ENCODE measurements around the gene FGF3. TPM values are rescaled to one million over a fixed set of nuclear protein-coding genes. Genes with fewer than 3 reads are reported as not detected.

Gene FGF3
- total RNA-seq, 4 donors from 2014 or later: not detected

DNA sequence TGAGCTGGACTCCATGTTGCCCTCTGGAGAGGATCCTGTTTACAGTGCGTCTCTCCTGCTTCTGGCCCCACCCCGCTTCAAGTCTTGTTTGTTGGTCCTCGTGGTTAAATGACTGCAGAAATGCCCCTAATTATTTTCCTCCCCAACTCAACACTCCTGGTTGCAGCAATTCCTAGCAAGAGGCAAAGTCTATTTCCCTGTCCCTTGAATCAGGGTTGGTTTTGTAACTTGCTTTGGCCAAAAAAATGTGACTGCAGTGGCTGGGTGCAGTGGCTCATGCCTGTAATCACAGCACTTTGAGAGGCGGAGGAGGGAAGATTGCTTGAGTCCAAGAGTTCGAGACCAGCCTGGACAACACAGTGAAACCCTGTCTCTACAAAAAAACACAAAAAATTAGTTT, 41.0 kb upstream of the FGF3 start:
- ATAC-seq: no peak
- H3K27me3 ChIP-seq: peaks cover 0 to 17% (median 0%) of the 10 kb centered on the region in 3 donors
- in situ Hi-C loops (cut with MboI; ENCODE audit: low sequenced_read_pairs in 4 of 4) (no loop called here), intact Hi-C loops (cut with DNase I; ENCODE audit: low total_unique reads) (no loop called here)
- no peaks in the 10 kb centered on the region for H3K36me3 ChIP-seq
- H3K4me1 ChIP-seq: no peaks in the 10 kb centered on the region
- no peak overlapping the region for H3K27ac ChIP-seq
- no peaks in the 10 kb centered on the region for H3K9me3 ChIP-seq
- TF ChIP-seq, protein P1, sequence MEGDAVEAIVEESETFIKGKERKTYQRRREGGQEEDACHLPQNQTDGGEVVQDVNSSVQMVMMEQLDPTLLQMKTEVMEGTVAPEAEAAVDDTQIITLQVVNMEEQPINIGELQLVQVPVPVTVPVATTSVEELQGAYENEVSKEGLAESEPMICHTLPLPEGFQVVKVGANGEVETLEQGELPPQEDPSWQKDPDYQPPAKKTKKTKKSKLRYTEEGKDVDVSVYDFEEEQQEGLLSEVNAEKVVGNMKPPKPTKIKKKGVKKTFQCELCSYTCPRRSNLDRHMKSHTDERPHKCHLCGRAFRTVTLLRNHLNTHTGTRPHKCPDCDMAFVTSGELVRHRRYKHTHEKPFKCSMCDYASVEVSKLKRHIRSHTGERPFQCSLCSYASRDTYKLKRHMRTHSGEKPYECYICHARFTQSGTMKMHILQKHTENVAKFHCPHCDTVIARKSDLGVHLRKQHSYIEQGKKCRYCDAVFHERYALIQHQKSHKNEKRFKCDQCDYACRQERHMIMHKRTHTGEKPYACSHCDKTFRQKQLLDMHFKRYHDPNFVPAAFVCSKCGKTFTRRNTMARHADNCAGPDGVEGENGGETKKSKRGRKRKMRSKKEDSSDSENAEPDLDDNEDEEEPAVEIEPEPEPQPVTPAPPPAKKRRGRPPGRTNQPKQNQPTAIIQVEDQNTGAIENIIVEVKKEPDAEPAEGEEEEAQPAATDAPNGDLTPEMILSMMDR (IDR thresholded peaks at IDR 0.05 in 4 of 5, conservative IDR thresholded peaks at IDR 0.05 in 1 of 5): no peak
- TF ChIP-seq POLR2A (IDR thresholded peaks at IDR 0.05): no peak
- DNase-seq: no peak
- no peak overlapping the region for H3K4me3 ChIP-seq

DNA sequence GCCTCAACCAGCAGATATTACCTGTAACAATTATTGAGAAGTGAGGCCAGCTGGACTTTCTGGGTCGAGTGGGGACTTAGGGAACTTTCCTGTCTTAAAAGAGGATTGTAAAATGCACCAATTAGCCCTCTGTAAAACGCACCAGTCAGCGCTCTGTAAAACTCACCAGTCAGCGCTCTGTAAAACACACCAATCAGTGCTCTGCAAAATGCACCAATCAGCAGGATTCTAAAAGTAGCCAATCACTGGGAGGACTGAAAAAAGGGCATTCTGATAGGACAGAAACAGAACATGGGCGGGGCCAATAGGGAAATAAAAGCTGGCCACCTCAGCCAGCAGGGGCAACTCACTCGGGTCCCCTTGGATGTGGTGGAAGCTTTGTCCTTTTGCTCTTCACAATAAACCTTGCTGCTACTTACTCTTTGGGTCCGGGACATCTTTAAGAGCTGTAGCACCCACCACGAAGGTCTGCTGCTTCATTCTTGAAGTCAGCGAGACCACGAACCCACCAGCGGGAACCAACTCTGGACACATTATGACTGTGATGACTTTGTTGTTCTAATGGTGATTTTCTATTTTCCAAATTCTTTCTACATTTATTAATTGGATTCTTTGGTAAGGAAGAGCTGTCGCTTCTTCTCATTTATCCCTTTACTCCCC, 40.2 kb upstream of the FGF3 start:
- DNase-seq: no peak
- no peak for ATAC-seq
- Histone ChIP-seq H3K27me3 (peaks cover 0 to 14% (median 0%) of the 10 kb centered on the region in 3 donors), H3K4me3 (no peak overlapping the region), H3K9me3 (no peaks in the 10 kb centered on the region), H3K36me3 (no peaks in the 10 kb centered on the region), H3K4me1 (no peaks in the 10 kb centered on the region), H3K27ac (no peak overlapping the region)
- TF ChIP-seq, protein P1 (IDR thresholded peaks at IDR 0.05 in 4 of 5, conservative IDR thresholded peaks at IDR 0.05 in 1 of 5): no peak
- TF ChIP-seq POLR2A (IDR thresholded peaks at IDR 0.05): no peak
- in situ Hi-C loops (cut with MboI; ENCODE audit: low sequenced_read_pairs in 4 of 4): no loop called here
- intact Hi-C loops (cut with DNase I; ENCODE audit: low total_unique reads): no loop called here

DNA sequence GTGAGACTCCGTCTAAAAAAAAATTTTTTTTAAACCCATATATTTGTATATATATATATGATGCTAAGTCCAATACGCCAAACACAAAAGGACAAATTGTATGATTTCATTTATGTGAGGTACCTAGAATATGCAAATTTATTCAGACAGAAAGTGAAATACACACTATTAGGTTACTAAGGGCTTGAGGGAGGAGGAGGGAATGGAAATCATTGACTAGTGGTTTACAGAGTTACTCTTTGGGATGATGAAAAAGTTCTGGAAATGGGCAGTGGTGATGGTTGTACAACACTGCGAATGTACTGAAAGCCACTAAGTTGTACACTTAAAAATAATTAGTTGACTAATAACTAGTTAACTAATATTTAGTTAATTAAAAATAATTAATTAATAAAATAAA, 36.2 kb upstream of the FGF3 start:
- ATAC-seq (no peak), DNase-seq (no peak)
- in situ Hi-C loops (cut with MboI; ENCODE audit: low sequenced_read_pairs in 4 of 4) (no loop called here), intact Hi-C loops (cut with DNase I; ENCODE audit: low total_unique reads) (no loop called here)
- no peak for TF ChIP-seq POLR2A (IDR thresholded peaks at IDR 0.05)
- TF ChIP-seq, protein P1 (IDR thresholded peaks at IDR 0.05 in 4 of 5, conservative IDR thresholded peaks at IDR 0.05 in 1 of 5): no peak
- H3K4me3 ChIP-seq: no peak overlapping the region
- H3K36me3 ChIP-seq: no peaks in the 10 kb centered on the region
- no peak overlapping the region for H3K27ac ChIP-seq
- H3K27me3 ChIP-seq: peaks cover 0 to 15% (median 10%) of the 10 kb centered on the region in 3 donors
- H3K4me1 ChIP-seq: no peaks in the 10 kb centered on the region
- H3K9me3 ChIP-seq: no peaks in the 10 kb centered on the region

DNA sequence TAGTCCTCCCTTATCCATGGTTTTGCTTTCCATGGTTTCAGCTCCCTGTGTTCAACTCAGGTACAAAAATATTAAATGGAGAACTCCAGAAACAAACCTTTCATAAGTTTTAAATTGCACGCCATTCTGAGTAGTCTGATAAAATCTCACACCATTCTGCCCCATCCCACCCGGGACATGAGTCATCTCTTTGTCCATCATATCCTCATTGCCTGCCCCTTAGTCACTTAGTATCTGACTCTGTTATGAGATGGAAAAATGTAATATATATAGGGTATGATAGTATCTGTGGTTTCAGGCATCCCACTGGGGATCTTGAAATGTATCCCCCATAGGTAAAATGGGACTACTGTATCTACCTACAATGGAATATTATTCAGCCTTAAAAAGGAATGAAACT, 35.5 kb upstream of the FGF3 start:
- Histone ChIP-seq H3K4me1 (no peaks in the 10 kb centered on the region), H3K9me3 (no peaks in the 10 kb centered on the region), H3K36me3 (no peaks in the 10 kb centered on the region), H3K27me3 (peaks cover 0 to 10% (median 9%) of the 10 kb centered on the region in 3 donors), H3K4me3 (no peak overlapping the region), H3K27ac (no peak overlapping the region)
- ATAC-seq: no peak
- in situ Hi-C loops (cut with MboI; ENCODE audit: low sequenced_read_pairs in 4 of 4) (no loop called here), intact Hi-C loops (cut with DNase I; ENCODE audit: low total_unique reads) (no loop called here)
- TF ChIP-seq, protein P1 (IDR thresholded peaks at IDR 0.05 in 4 of 5, conservative IDR thresholded peaks at IDR 0.05 in 1 of 5): no peak
- no peak for TF ChIP-seq POLR2A (IDR thresholded peaks at IDR 0.05)
- no peak for DNase-seq

DNA sequence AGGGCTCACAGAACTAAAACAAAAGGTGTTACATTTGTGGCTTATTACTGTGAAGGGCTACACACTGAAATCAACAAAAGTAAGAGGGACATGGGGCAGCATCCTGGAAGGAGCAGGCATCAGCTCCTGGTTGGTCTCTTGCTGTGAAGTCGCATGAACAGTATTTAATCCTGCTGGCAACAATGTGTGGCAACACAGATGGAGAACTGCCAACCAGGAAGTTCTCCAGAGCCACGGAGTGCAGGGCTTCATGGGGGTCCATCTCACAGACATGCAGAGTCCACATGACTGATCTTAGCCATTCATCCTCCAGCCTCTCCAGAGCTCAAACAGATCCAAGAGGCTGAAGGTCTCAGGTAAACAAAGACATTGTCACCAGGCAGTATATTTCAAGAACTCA, 32.8 kb upstream of the FGF3 start:
- ATAC-seq (no peak), DNase-seq (no peak)
- Histone ChIP-seq H3K9me3 (no peaks in the 10 kb centered on the region), H3K36me3 (no peaks in the 10 kb centered on the region), H3K4me3 (no peak overlapping the region), H3K27ac (no peak overlapping the region), H3K4me1 (no peaks in the 10 kb centered on the region), H3K27me3 (peaks cover 0 to 12% (median 10%) of the 10 kb centered on the region in 3 donors)
- no peak for TF ChIP-seq POLR2A (IDR thresholded peaks at IDR 0.05)
- TF ChIP-seq, protein P1 (IDR thresholded peaks at IDR 0.05 in 4 of 5, conservative IDR thresholded peaks at IDR 0.05 in 1 of 5): no peak
- in situ Hi-C loops (cut with MboI; ENCODE audit: low sequenced_read_pairs in 4 of 4) (no loop called here), intact Hi-C loops (cut with DNase I; ENCODE audit: low total_unique reads) (no loop called here)

All from gastrocnemius medialis (tissue), 4 donors.